HEK293T (cell line): Measurements from ENCODE around the gene ZNF474.

Experiments
- BHLHE40 ChIP-seq: fragments of 450-650 bp; IDR thresholded peaks from 2 replicates; pipeline ENCODE4 v1.6.1; 2016; ENCODE audit warnings: mild to moderate bottlenecking, moderate library complexity, borderline replicate concordance
- FOXA1 ChIP-seq: fragments of 450-650 bp; IDR thresholded peaks from 2 replicates; pipeline ENCODE4 v1.6.1; 2016; ENCODE audit warnings: mild to moderate bottlenecking
- FOXK2 ChIP-seq: fragments of 450-650 bp; IDR thresholded peaks from 2 replicates; pipeline ENCODE4 v1.6.1; 2016; ENCODE audit warnings: mild to moderate bottlenecking
- HDGF ChIP-seq: fragments of 450-650 bp; IDR thresholded peaks from 2 replicates; pipeline ENCODE4 v1.6.1; 2017; ENCODE audit warnings: antibody characterized with exemption, borderline replicate concordance
- LEF1 ChIP-seq: fragments of 450-650 bp; IDR thresholded peaks from 2 replicates; pipeline ENCODE4 v1.6.1; 2017; ENCODE audit warnings: mild to moderate bottlenecking, borderline replicate concordance
- PKNOX1 ChIP-seq: fragments of 450-650 bp; IDR thresholded peaks from 2 replicates; pipeline ENCODE4 v1.6.1; 2016
- SP1 ChIP-seq: fragments of 450-650 bp; IDR thresholded peaks from 2 replicates; pipeline ENCODE4 v1.6.1; 2017
- TARDBP ChIP-seq: fragments of 450-650 bp; IDR thresholded peaks from 2 replicates; pipeline ENCODE4 v1.6.1; 2016
- ZNF384 ChIP-seq: fragments of 450-650 bp; IDR thresholded peaks from 2 replicates; pipeline ENCODE4 v1.6.1; 2016

DNA sequence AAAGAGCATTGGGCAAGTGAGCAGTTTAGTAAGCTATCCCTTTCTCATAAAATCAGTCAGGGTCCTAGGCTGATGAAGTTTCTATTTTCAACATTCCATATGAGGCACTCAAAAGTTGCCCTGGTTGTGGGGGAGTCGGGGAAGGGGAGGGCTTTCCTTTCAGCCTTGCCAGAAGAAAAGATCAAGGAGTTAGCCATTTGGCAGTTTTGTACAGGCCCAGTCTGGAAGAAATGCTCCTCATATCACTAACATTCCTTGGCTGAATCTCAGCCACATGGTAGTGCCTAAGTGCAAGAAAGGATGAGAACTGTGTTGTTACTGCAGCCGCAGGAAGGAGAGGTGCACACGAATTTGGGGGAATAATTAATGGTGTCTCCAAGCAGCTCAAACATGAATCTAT lies 60.8 kb downstream of the ZNF474 start:
- no peak for TF ChIP-seq FOXK2
- no peak for TF ChIP-seq SP1
- no peak for TF ChIP-seq ZNF384
- no peak for TF ChIP-seq BHLHE40
- no peak for TF ChIP-seq FOXA1
- no peak for TF ChIP-seq HDGF
- no peak for TF ChIP-seq PKNOX1
- TF ChIP-seq TARDBP: no peak
- TF ChIP-seq LEF1: no peak
